ENCODE data around the gene LELP1.

The LELP1 gene

GRCh38 chr1:153203130-153203529, at the start of gene LELP1:
Gene LELP1, plus strand, starts transcription at chr1:153203430. Its CDS starts 1,278 bp downstream, at chr1:153204708.
- Histone ChIP-seq H3K27ac (ENCODE audit: low read length) (no peak within 1 kb of the TSS), H4K20me1 (ENCODE audit: insufficient read depth, low read length) (no peaks in the 10 kb centered on the region), H3K9me3 (replicated peaks; ENCODE audit: insufficient read depth, low read length) (no peaks in the 10 kb centered on the region), H3K79me2 (ENCODE audit: low read length) (no peaks in the 10 kb centered on the region), H3K36me3 (replicated peaks; ENCODE audit: insufficient read depth, low read length) (no peaks in the 10 kb centered on the region), H3K4me1 (ENCODE audit: low read length) (no peaks in the 10 kb centered on the region), H3K4me2 (ENCODE audit: low read depth, low read length) (no peak within 1 kb of the TSS), H2AFZ (ENCODE audit: low read length) (no peak within 1 kb of the TSS), H3K9ac (ENCODE audit: low read length) (no peak within 1 kb of the TSS), H3F3A (ENCODE audit: insufficient read depth, low read length) (no peaks in the 10 kb centered on the region), H3K9me2 (replicated peaks; ENCODE audit: insufficient read depth, low read length) (no peaks in the 10 kb centered on the region), H3K4me3 (ENCODE audit: low read length) (no peak within 1 kb of the TSS), H3K27me3 (replicated peaks; ENCODE audit: insufficient read depth, low read length) (no peaks in the 10 kb centered on the region)
- no peak for DNase-seq
- TF ChIP-seq EZH2 (optimal IDR thresholded peaks at IDR 0.05; ENCODE audit: low read depth, low read length) (no peak), EZH2phosphoT487 (IDR thresholded peaks at IDR 0.05; ENCODE audit: low read length) (no peak)
- TF ChIP-seq, protein P1, sequence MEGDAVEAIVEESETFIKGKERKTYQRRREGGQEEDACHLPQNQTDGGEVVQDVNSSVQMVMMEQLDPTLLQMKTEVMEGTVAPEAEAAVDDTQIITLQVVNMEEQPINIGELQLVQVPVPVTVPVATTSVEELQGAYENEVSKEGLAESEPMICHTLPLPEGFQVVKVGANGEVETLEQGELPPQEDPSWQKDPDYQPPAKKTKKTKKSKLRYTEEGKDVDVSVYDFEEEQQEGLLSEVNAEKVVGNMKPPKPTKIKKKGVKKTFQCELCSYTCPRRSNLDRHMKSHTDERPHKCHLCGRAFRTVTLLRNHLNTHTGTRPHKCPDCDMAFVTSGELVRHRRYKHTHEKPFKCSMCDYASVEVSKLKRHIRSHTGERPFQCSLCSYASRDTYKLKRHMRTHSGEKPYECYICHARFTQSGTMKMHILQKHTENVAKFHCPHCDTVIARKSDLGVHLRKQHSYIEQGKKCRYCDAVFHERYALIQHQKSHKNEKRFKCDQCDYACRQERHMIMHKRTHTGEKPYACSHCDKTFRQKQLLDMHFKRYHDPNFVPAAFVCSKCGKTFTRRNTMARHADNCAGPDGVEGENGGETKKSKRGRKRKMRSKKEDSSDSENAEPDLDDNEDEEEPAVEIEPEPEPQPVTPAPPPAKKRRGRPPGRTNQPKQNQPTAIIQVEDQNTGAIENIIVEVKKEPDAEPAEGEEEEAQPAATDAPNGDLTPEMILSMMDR (IDR thresholded peaks at IDR 0.05; ENCODE audit: low read length): no peak

- no peak for TF ChIP-seq EZH2 (optimal IDR thresholded peaks at IDR 0.05; ENCODE audit: low read depth, low read length)
- TF ChIP-seq, protein P1 (IDR thresholded peaks at IDR 0.05; ENCODE audit: low read length): no peak
- TF ChIP-seq EZH2phosphoT487 (IDR thresholded peaks at IDR 0.05; ENCODE audit: low read length): no peak
- Histone ChIP-seq H3K27me3 (replicated peaks; ENCODE audit: insufficient read depth, low read length) (no peaks in the 10 kb centered on the region), H3K79me2 (ENCODE audit: low read length) (no peaks in the 10 kb centered on the region), H3K27ac (ENCODE audit: low read length) (no peak overlapping the region), H3F3A (ENCODE audit: insufficient read depth, low read length) (no peaks in the 10 kb centered on the region), H2AFZ (ENCODE audit: low read length) (no peak overlapping the region), H3K4me3 (ENCODE audit: low read length) (no peak overlapping the region), H3K9ac (ENCODE audit: low read length) (no peak overlapping the region), H3K36me3 (replicated peaks; ENCODE audit: insufficient read depth, low read length) (no peaks in the 10 kb centered on the region), H3K4me1 (ENCODE audit: low read length) (no peaks in the 10 kb centered on the region), H4K20me1 (ENCODE audit: insufficient read depth, low read length) (no peaks in the 10 kb centered on the region), H3K9me2 (replicated peaks; ENCODE audit: insufficient read depth, low read length) (no peaks in the 10 kb centered on the region), H3K9me3 (replicated peaks; ENCODE audit: insufficient read depth, low read length) (no peaks in the 10 kb centered on the region), H3K4me2 (ENCODE audit: low read depth, low read length) (no peak overlapping the region)
- no peak for DNase-seq
Measured at GRCh38 chr1:153155541-153155940, 47.7 kb upstream of the LELP1 start.

DNA sequence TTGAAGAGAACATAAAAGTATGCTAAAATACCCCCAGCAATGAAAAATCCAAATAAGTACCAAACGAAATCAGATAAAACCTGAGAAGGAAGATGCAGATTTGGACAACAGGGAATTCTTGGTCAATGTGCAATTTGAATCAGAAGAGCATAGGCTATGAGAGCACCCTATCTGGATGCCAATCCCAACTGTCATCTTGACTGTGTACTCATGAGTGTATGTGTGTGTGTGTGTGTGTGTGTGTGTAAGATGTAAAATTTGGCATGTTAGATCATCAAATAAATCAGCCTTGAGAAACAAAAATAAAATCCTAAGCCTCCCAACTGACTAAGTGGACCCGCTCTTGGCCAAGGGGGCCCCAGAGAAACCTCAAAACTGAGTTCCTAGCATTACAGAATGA, 34.5 kb upstream of the LELP1 start:
- TF ChIP-seq EZH2phosphoT487 (IDR thresholded peaks at IDR 0.05; ENCODE audit: low read length): no peak
- no peak for TF ChIP-seq EZH2 (optimal IDR thresholded peaks at IDR 0.05; ENCODE audit: low read depth, low read length)
- TF ChIP-seq, protein P1 (IDR thresholded peaks at IDR 0.05; ENCODE audit: low read length): no peak
- H3K27me3 ChIP-seq (replicated peaks; ENCODE audit: insufficient read depth, low read length): no peaks in the 10 kb centered on the region
- H3K4me3 ChIP-seq (ENCODE audit: low read length): no peak overlapping the region
- H3K9me3 ChIP-seq (replicated peaks; ENCODE audit: insufficient read depth, low read length): no peaks in the 10 kb centered on the region
- no peaks in the 10 kb centered on the region for H3K79me2 ChIP-seq (ENCODE audit: low read length)
- no peaks in the 10 kb centered on the region for H3F3A ChIP-seq (ENCODE audit: insufficient read depth, low read length)
- H3K9me2 ChIP-seq (replicated peaks; ENCODE audit: insufficient read depth, low read length): no peaks in the 10 kb centered on the region
- no peaks in the 10 kb centered on the region for H3K36me3 ChIP-seq (replicated peaks; ENCODE audit: insufficient read depth, low read length)
- H3K4me2 ChIP-seq (ENCODE audit: low read depth, low read length): no peak overlapping the region
- no peaks in the 10 kb centered on the region for H3K4me1 ChIP-seq (ENCODE audit: low read length)
- H4K20me1 ChIP-seq (ENCODE audit: insufficient read depth, low read length): no peaks in the 10 kb centered on the region
- no peak overlapping the region for H3K9ac ChIP-seq (ENCODE audit: low read length)
- H3K27ac ChIP-seq (ENCODE audit: low read length): no peak overlapping the region
- DNase-seq: no peak
- H2AFZ ChIP-seq (ENCODE audit: low read length): no peak overlapping the region

All from MM.1S (cell line).